Measurements from ENCODE around the gene AKT3.
"Not testable (repeated sequence)": the region's sequence is repeated elsewhere in the genome, so short reads cannot be mapped to it uniquely, and the experiment has no call there.

The AKT3 gene

DNA sequence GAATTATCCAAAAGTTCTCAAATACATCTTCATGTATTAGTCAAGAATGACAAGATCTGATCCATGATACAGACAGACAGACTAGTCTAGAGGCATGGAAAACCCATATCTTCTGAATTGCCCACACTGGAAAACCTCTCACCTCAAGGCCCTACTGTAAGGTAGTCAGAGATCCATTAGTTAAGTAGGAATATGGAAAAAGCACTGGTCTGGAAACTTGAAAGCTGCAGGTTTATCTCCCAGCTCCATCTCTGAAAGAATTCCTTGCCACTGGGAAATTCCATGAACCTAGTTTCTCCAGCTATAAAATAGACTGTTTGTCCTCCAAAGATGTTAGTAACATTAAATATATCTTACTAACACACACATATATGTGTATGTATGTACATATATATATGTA is 169.2 kb downstream of the AKT3 start:
- no peak for DNase-seq

DNA sequence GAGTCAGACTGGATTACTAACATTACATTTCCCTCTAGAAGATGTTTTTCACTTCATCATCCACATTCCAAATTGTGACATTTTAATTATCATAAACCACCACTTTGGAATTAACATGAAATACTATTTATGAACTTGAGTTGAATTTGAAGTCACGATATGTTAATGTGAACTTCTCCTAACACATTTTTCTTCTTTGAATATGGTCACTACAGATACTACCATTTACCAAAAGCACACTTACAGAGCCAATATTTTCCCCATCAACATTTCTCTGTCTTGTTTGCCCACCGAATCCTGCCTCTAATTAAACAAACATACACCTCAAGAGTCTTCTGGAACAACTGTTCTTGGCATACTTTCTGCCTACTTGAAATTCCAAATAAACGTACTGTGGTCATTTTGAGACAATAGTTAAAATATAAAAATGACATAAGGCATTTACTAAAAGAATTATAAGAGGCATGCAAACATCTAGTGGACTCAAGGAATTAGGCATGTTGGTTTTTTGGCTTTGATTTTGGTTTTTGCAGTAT is 177.4 kb downstream of the AKT3 start:
- no peak for DNase-seq

DNA sequence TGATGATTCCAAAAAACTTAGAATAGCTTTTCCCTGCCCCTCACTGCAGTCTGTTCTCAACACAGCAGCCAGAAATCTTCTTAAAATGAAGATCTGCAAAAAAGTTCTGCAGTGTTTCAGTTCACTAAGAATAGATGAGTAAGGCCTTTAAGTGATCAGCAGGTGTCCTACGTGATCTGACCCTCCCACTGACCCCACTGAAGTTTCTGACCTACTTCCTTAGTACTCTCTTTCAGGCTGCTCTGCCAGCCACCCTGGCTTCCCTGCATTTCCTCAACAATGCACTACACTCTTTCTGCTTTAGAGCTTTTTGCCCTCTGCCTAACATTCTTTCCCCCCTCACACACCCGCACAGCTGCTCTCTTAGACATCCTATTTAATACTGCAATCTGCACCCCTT is 182.5 kb downstream of the AKT3 start:
- DNase-seq, result no peak

DNA sequence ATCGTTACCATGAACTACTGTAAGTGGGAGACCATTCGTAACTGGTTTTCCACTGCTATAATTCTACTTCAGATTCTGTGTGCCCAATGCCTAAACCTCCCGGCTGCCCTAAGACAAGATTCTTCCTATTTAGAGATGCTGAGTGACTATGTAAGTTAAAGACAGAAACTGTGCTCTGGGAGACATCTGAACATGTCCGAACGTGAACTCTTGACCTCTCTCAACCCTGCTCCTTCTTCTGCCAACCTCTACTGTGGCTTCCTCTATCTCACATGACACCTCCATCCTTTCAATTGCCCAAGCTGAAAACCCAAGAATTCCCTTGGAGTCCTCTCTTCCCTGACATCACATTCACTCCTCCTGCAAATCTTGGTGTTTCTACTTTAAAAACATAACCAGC is 182.9 kb downstream of the AKT3 start:
- DNase-seq, result no peak

DNA sequence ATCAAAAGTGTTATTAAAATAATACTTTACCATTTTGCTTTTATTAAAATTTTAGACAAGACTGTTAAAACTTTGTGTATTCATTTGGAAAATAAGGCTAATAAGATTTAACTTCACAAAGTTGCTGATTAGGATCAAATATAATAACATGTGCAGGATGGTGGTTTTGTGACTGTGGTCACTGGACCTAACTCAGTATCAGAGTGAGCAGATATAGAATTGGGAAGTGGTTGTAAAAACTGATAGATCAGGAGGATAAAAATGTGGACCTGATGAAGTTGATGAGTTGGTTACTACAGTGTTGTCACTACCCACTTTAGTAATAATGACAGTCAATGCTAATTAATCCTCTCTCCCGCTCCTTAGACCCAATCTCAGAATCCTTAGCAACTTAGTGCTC is 186.4 kb downstream of the AKT3 start:
- no peak for DNase-seq

DNA sequence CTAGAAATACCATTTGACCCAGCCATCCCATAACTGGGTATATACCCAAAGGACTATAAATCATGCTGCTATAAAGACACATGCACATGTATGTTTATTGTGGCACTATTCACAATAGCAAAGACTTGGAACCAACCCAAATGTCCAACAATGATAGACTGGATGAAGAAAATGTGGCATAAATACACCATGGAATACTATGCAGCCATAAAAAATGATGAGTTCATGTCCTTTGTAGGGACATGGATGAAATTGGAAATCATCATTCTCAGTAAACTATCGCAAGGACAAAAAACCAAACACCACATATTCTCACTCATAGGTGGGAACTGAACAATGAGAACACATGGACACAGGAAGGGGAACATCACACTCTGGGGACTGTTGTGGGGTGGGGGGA is 187.9 kb downstream of the AKT3 start:
- DNase-seq, result not testable (repeated sequence)

DNA sequence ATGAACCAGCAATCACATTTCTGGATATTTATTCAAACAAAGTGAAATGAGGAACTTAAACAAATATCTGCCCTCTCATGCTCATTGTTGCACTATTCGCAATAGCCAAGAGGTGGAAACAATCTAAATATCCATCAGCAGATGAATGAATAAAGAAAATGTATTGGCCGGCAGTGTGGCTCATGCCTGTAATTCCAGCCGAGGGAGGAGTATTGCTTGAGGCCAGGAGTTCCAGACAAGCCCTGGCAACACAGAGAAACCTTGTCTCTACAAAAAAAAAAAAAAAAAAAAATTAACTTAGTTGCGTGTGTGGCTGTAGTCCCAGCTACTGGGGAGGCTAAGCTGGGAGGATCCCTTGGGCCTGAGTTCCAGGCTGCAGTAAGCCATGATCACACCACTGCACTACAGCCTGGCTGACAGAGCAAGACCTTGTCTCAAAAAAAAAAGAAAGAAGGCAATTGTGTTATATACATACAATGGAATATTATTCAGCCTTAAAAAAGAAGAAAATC is 191.4 kb downstream of the AKT3 start:
- DNase-seq, result no peak

DNA sequence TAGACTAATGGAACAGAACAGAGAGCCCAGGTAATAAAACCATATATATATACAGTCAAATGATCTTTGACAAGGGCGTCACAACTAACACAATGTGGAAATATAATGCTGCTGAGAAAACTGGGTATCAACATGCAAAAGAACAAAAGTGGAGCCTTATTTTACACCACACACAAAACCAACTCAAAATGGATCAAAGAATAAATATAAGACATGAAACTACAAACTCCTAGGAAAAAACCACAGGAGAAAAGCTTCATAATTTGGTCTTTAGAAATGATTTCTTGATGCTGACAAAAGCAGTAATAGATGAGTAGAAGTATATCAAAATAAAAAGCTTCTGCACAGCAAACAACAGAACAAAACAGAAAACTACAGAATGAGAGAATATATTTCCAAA is 192.2 kb downstream of the AKT3 start:
- no peak for DNase-seq

DNA sequence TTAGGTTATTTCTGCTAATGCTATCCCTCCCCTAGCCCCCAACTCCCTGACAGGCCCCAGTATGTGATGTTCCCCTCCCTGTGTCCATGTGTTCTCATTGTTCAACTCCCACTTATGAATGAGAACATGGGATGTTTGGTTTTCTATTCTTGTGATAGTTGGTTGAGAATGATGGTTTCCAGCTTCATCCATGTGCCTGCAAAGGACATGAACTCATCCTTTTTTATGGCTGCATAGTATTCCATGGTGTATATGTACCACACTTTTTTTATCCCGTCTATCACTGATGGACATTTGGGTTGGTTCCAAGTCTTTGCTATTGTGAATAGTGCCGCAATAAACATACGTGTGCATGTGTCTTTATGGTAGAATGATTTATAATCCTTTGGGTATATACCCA is 200.5 kb downstream of the AKT3 start:
- DNase-seq, result not testable (repeated sequence)

DNA sequence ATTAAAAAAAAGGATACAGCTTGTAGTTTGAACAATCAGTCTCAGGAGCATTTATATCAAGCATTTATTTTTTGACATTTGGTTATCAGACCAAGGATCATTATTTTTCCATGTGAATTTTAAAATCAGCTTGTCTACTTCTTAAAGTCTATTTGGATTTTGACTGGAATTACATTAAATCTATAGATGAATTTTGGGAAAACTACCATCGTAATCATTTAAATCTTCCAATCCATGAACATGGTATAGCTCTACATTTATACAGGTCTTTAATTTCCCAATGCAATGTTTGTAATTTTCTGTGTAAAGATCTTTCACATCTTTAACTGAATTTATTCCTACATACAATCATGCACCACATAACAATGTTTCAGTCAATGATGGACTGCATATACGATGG is 203.2 kb downstream of the AKT3 start:
- no peak for DNase-seq

DNA sequence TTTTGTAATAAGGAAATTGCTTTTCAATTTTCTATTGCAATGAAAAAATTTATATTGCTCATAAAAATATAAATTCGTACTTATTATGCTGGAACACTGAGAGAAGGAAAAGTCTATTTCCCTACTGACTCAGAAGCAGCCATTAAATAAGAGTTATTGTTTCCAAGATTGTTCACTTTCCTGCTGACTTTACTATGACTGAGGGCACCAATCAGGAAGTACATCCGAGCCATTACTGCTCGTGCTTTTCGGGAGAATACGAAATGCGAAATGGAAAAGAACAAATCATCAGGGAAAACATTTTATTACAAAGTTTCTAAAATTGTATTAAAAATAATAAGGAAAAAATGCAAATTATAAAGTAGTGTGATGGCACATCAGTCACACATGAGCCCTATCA is 204.8 kb downstream of the AKT3 start:
- DNase-seq, result no peak

DNA sequence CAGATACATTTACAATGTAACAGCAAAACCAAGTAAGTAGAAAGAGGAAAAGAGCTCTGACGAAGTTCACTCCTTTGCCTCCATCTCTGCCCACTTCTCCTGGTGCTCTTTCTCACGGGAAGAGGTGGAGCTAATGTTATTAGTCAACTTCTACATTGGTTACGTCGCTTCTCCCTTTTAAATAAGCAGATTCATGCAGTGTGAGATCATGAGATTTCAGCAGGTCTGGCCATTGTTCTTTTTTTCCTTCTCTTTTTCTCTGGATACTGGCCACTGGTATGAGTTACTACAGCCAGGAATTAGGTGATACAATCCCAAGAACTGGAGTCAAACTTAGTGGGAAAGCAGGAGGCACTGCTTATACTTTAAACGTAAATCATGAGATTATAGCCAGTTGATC is 207.1 kb downstream of the AKT3 start:
- no peak for DNase-seq

DNA sequence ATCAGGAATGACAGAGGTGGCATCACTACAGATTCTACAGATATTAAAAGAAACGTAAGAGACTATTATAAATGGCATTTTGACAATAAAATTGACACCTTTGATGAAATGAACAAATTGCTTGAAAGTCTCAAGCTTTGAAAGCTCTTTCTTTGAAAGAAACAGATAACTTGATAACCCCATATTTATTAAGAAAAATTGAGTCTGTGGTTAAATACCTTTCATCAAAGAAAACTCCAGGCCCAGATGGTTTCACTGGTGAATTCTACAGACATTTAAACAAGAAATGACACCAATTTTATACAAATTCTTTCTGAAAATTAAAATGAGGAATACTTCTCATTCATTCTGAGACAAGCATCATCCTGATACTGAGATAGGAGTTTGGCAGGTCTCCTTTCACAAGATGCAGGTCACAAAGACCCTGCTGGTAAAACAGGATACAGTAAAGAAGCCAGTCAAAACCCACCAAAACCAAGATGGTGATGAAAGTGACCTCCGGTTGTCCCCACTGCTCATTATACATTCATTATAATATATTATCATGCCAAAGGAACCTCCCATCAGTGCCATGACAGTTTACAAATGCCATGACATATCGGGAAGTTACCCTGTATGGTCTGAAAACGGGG is 210.9 kb downstream of the AKT3 start:
- DNase-seq, result no peak

DNA sequence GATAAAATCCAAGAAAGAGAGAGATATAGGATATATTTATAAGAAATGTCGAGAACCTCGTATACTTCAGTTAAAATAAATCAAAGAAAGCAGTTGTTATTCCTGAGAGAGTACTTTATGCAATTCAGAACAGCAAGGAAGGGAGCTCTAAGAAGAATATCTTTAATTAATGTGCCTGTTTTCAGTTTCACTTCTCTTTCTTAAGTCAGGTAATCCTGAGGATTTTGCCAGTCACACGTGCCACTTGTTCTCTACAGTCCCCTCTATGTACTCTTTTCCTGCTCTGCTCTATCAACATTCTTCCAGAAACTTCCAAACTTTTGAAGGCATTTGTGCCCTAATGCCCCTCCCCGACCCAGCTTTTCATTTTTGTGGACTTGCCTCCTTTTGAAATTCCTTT is 211.9 kb downstream of the AKT3 start:
- no peak for DNase-seq

DNA sequence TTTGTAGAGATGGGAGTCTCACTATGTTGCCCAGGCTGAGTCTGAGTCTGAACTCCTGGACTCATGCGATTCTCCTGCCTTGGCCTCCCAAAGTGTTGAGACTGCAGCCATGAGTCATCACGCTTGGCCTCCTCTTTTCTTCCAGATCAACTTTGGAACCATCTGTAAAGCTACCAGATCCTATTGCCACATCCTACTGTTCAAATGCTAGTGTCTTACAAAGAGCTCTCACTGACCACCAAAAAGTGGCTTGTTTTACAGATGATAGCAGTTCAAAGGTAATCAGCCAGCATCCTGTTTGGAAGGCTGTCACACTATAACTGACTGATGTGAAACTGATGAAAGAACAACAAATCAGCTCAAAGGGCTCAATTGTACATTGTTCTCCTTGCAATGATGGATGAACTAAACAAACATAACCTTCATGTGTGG is 221.6 kb downstream of the AKT3 start:
- peak; percentile 33 for DNase-seq

DNA sequence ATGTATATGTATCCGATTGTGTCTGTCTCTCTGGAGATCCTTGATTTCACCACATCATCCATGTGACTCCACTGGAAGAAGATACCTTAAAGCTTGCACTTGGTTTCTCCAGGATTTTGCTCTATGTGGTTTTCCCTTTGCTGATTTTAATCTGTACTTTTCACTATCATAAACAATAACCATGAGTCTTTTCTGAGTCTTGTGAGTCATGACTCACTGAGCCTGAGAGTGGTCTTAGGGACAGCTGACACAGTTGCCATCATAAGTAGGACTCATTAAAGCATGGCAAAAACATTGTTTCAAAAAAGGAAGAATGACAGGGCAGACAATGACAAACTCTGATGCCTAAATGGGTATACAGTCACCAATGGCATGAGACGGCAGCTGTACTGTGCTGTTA is 226.2 kb downstream of the AKT3 start:
- DNase-seq, result no peak

DNA sequence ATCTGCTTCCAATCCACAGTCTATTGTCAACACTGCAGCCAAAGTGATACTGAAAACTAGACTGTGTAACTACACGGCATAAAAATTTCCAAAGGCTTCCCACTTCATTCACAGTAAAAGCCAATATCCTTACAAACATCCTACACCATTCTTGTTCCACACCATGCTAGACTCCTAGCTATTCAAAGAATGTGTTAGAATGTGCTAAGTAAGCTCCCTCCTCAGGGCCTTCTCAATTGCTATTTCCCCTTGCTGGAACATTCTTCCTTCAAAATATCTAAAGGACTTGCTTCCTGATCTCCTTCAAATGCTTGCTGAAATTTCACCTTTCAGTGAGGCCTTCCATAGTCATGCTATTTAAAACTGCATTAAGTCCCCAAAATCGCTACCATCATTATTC is 228.1 kb downstream of the AKT3 start:
- no peak for DNase-seq

DNA sequence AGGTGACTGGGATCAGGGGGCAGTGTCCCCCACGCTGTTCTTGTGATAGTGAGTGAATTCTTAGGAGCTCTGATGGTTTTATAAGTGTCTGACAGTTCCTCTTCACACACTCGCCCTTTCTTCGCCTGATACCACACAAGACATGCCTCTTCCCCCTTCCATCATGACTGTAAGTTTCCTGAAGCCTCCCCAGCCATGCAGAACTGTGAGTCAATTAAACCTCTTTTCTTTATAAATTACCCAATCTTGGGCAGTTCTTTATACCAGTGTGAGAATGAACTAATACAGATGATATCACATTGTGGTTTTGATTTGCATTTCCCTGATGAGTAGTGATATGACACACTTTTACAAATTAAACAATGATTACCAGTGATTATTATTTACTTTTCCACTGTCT is 229.9 kb downstream of the AKT3 start:
- DNase-seq, result no peak

DNA sequence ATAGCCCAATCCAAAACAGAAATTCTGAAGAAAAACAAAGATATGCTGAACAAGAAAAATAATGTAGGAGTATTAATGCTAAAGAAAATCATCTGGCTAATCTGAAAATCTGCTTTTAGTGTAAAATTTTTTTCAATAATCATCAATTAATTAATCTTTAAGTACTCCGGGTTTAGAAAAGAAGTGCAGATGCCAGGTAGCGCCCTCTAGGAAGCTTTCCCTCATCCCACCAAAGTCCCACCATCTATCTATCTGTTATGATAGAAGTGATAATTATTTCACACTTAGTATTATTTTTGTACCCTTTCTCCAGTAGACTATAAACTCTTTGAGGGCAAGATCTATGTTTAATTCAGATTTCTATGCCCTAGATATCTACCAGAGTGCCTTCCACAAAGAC is 240.3 kb downstream of the AKT3 start:
- no peak for DNase-seq

DNA sequence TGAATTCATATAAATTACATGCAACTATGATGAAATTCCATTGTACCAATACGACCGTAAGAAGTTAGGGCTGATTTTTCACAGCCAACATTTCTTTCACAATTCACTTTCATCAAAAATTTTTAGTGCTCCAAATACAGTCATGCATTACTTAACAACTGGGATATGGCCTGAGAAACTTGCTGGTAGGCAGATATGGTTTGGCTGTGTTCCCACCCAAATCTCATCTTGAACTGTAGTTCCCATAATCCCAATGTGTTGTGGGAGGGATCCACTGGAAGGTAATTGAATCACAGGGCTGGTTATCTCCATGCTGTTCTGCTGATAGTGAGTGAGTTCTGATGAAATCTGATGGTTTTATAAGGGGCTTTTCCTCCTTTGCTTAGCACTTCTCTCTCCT is 244.4 kb downstream of the AKT3 start:
- no peak for DNase-seq

DNA sequence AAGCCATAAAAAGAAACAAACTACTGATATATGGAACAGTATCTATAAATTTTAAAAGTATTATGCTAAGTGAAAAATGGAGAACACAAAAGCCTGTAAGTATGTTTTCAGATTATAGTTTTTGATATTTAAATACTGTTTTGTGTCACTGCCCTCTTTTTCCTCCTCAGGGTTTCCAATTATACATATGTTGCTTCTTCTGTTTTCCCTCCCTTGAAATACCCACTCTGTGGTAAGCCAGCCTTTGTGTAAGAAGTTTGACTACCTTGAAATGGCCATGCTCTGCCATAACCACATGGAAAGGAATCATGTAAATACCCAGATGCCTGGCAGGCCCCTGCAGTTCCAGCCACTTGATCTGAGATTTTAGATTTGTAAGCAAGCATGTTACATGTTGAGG is 248.3 kb downstream of the AKT3 start:
- DNase-seq, result no peak

DNA sequence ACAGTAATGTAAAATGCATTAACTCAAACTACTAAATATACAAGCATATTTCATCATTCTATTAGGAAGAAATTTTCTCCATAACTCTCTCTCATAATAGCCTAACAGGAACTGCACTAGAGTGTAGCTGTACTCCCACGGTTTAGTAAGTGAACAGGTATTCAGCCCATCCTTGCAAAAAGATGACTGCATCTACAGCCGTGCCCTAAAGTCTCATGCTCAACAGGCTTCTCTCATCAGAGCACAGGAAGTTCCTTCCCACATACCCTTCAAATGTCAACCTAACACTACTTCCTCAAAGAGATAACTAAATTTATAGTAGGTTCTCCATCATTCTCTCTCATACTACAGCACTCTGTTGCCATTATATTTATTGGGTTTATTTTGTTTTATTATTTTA is 251.6 kb downstream of the AKT3 start:
- no peak for DNase-seq

DNA sequence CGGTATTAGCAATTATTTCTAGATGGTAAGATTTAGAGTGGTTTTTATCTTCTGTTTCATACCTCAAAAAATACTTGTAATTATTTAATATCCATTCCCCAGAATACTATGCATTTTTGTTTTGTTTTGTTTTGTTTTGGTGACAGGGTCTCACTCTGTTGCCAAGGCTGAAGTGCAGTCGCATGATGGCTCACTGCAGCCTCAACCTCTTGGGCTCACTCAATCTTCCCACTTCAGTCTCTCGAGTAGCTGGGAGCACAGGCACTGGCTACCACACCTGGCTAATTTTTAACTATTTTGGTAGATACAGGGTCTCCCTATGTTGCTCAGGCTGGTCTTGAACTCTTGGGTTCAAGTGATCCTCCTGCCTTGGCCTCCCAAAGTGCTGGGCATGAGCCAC is 252.7 kb downstream of the AKT3 start:
- DNase-seq, result peak; percentile 52

DNA sequence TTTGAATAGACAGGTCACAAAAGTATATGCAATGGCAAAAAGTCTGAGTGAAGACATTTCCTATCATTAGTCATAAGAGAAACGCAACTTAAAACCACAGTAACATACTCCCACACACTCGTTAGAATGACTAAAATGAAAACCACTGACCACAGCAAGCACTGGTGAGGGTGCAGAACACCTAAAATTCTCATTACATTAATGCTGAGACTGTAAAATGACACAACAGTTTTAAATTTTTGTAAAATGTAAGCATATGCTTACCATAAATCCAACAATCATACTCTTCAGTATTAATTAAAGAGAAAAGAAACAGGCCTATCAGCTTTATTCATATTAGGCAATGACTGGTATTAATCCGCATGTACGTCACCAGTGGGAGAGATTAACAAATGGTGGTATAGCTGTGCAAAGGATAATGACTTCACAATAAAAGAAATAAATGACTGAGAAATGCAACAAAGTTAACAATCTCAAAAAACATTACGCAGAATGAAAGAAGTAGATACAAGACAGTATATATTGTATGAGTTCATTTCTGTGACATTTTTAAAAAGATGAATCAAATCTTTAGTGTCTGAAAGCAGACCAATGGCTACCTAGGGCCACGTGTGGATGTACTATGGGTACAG is 253.5 kb downstream of the AKT3 start:
- DNase-seq, result no peak
